ENCODE results near the gene PRRT1B. TPM values are rescaled to one million over a fixed set of nuclear protein-coding genes. Genes with fewer than 3 reads are reported as not detected.

Gene PRRT1B
- total and polyA plus RNA-seq, 2 donors (not counting 1 experiment from before 2014, with no cell fraction given) = not detected

DNA sequence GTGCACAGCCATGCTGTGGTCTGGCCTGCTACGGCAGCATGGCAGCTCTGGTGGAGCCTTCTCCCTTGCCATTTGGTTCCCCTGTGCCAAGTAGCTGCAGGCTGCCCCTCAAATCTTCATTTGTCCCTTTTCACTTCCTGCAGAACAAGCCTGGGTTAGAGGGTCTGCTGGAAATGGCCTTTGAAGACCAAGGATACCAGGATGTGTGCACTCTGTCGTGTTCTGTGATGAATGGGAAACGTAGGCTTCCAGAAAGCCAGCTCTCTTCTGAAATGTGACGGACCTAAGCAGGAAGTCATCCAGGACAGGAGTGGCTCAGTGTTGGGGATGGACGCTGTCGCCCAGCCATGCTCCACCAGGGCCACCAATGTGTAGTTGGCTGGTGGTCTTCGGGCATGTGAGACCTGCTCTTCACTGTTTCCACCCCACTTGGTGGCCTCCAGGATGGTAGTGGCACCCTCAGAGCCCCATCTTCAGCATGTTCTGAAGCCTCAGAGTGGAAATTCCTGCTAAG is 46.0 kb upstream of the PRRT1B start:
- Histone ChIP-seq H3K27ac (ENCODE audit: low read length in 2 of 2) (no peak overlapping the region), H3K27me3 (replicated peaks in 1 of 4; ENCODE audit: control extremely low read depth in 1 of 4, control insufficient read depth in 3 of 4, insufficient read depth in 4 of 4, low read length in 3 of 4) (no peaks in the 10 kb centered on the region), H4K20me1 (ENCODE audit: control insufficient read depth, insufficient read depth, low read length, poor library complexity, severe bottlenecking) (peaks cover 47% of the 10 kb centered on the region), H3K9me3 (ENCODE audit: control extremely low read depth in 1 of 3, control insufficient read depth in 2 of 3, insufficient read depth in 1 of 3, low read length in 2 of 3) (no peaks in the 10 kb centered on the region), H3K4me2 (replicated peaks; ENCODE audit: low read depth, low read length, poor library complexity, severe bottlenecking) (no peak overlapping the region), H3K9ac (ENCODE audit: low read length) (no peak overlapping the region), H3K4me3 (ENCODE audit: control extremely low read depth in 1 of 5, extremely low read depth in 1 of 5, insufficient read depth in 1 of 5, low read depth in 2 of 5, low read length in 4 of 5) (no peak overlapping the region), H3K79me2 (ENCODE audit: control insufficient read depth, insufficient read depth, low read length) (peaks cover 22% of the 10 kb centered on the region), H3K4me1 (ENCODE audit: control insufficient read depth in 2 of 2, insufficient read depth in 2 of 2, low read length in 2 of 2) (peaks cover 9 to 20% of the 10 kb centered on the region in 2 donors), H3K36me3 (replicated peaks in 1 of 2; ENCODE audit: control extremely low read depth in 1 of 2, control insufficient read depth in 1 of 2, extremely low read depth in 1 of 2, insufficient read depth in 2 of 2, low read length in 1 of 2) (peaks cover 7 to 50% of the 10 kb centered on the region in 2 experiments), H2AFZ (ENCODE audit: insufficient read depth, low read depth, low read length, poor library complexity, severe bottlenecking) (no peak overlapping the region)
- no peaks in the 10 kb centered on the region for H3K9me3 Mint-ChIP-seq (ENCODE audit: insufficient read depth)
- ATAC-seq (ENCODE audit: low read depth) (no peak), DNase-seq (no peak)
- TF ChIP-seq EZH2 (IDR thresholded peaks at IDR 0.05; ENCODE audit: borderline replicate concordance, insufficient read depth, low read depth, low read length, poor library complexity, severe bottlenecking) = no peak
- TF ChIP-seq, protein P1, sequence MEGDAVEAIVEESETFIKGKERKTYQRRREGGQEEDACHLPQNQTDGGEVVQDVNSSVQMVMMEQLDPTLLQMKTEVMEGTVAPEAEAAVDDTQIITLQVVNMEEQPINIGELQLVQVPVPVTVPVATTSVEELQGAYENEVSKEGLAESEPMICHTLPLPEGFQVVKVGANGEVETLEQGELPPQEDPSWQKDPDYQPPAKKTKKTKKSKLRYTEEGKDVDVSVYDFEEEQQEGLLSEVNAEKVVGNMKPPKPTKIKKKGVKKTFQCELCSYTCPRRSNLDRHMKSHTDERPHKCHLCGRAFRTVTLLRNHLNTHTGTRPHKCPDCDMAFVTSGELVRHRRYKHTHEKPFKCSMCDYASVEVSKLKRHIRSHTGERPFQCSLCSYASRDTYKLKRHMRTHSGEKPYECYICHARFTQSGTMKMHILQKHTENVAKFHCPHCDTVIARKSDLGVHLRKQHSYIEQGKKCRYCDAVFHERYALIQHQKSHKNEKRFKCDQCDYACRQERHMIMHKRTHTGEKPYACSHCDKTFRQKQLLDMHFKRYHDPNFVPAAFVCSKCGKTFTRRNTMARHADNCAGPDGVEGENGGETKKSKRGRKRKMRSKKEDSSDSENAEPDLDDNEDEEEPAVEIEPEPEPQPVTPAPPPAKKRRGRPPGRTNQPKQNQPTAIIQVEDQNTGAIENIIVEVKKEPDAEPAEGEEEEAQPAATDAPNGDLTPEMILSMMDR (IDR thresholded peaks at IDR 0.05) = no peak
- intact Hi-C loops (cut with micrococcal nuclease) = no loop called here
- peaks cover 21% of the 10 kb centered on the region for H3K4me1 Mint-ChIP-seq
- ChIA-PET CTCF (no interaction called here), POLR2A (no interaction called here)
- WGBS (ENCODE audit: insufficient coverage) = 98% methylated on average over 7 of the region's 7 CpGs
- H3K27me3 Mint-ChIP-seq = no peaks in the 10 kb centered on the region
- no peak overlapping the region for H3K4me3 Mint-ChIP-seq
- peak overlapping the region; percentile 15 for H3K27ac Mint-ChIP-seq

DNA sequence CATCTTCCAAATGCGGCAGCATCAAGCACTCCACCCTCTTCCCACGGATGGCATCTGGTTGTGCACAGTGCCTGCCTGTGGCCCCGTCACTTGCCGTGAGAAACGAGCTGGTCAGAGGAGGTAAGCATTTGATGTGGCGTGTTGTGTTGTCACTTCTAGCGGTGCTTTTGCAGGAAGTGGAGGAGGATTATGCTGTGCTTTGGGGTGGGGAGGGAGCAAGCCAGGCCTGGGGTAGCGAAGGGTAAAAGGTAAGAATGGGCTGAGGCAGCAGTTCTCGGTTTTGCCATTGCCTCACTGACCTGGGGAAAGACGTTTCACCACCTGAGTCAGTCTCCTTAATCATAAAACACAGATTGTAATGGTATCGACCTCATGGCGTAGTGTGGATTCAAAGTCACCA is 44.9 kb upstream of the PRRT1B start:
- 89% methylated on average over 10 of the region's 12 CpGs for WGBS (ENCODE audit: insufficient coverage)
- no peak for DNase-seq
- no peaks in the 10 kb centered on the region for H3K9me3 Mint-ChIP-seq (ENCODE audit: insufficient read depth)
- CTCF ChIA-PET = interaction anchor here (1.0 kb wide), 1 partner anchor 81 kb away, joined by 3 read pairs; no protein-coding TSS in a partner anchor
- no peak for ATAC-seq (ENCODE audit: low read depth)
- H3K27ac Mint-ChIP-seq = no peak overlapping the region
- Histone ChIP-seq H4K20me1 (ENCODE audit: control insufficient read depth, insufficient read depth, low read length, poor library complexity, severe bottlenecking) (peaks cover 36% of the 10 kb centered on the region), H3K36me3 (replicated peaks in 1 of 2; ENCODE audit: control extremely low read depth in 1 of 2, control insufficient read depth in 1 of 2, extremely low read depth in 1 of 2, insufficient read depth in 2 of 2, low read length in 1 of 2) (peaks cover 5 to 39% of the 10 kb centered on the region in 2 experiments), H3K4me2 (replicated peaks; ENCODE audit: low read depth, low read length, poor library complexity, severe bottlenecking) (no peak overlapping the region), H3K79me2 (ENCODE audit: control insufficient read depth, insufficient read depth, low read length) (peaks cover 27% of the 10 kb centered on the region), H3K4me3 (ENCODE audit: control extremely low read depth in 1 of 5, extremely low read depth in 1 of 5, insufficient read depth in 1 of 5, low read depth in 2 of 5, low read length in 4 of 5) (no peak overlapping the region), H3K27me3 (replicated peaks in 1 of 4; ENCODE audit: control extremely low read depth in 1 of 4, control insufficient read depth in 3 of 4, insufficient read depth in 4 of 4, low read length in 3 of 4) (no peaks in the 10 kb centered on the region), H3K4me1 (ENCODE audit: control insufficient read depth in 2 of 2, insufficient read depth in 2 of 2, low read length in 2 of 2) (peaks cover 11 to 22% of the 10 kb centered on the region in 2 donors), H3K9me3 (ENCODE audit: control extremely low read depth in 1 of 3, control insufficient read depth in 2 of 3, insufficient read depth in 1 of 3, low read length in 2 of 3) (no peaks in the 10 kb centered on the region), H3K27ac (ENCODE audit: low read length in 2 of 2) (peak overlapping the region in 1 of 2 donors; percentile 12), H2AFZ (ENCODE audit: insufficient read depth, low read depth, low read length, poor library complexity, severe bottlenecking) (no peak overlapping the region), H3K9ac (ENCODE audit: low read length) (no peak overlapping the region)
- H3K4me1 Mint-ChIP-seq = peaks cover 24% of the 10 kb centered on the region
- no peak for TF ChIP-seq EZH2 (IDR thresholded peaks at IDR 0.05; ENCODE audit: borderline replicate concordance, insufficient read depth, low read depth, low read length, poor library complexity, severe bottlenecking)
- TF ChIP-seq, protein P1 (IDR thresholded peaks at IDR 0.05) = no peak
- POLR2A ChIA-PET = no interaction called here
- peak overlapping the region; percentile 50 for H3K4me3 Mint-ChIP-seq
- intact Hi-C loops (cut with micrococcal nuclease) = loop anchor here (5.0 to 10.0 kb wide), 2 partner anchors 127 to 244 kb away; partner anchors contain the start of gene RAPGEF1
- H3K27me3 Mint-ChIP-seq = no peaks in the 10 kb centered on the region
